Kidney epithelial cell (primary cell): Measurements from ENCODE around the gene SLC8A1. TPM values are rescaled to one million over a fixed set of nuclear protein-coding genes. Genes with fewer than 3 reads are reported as not detected.

Source experiments
- DNase-seq: peaks from one replicate; pipeline ENCODE4 v3.0.0-alpha.2; 2010; ENCODE audit warnings: low read depth
- H3K27me3 ChIP-seq: 2 replicates; pipeline ENCODE4 v1.6.0; 2011; ENCODE audit warnings: low read length; ENCODE audit not compliant: control insufficient read depth, insufficient read depth
- H3K36me3 ChIP-seq: 2 replicates; pipeline ENCODE4 v1.5.1; 2011; ENCODE audit warnings: low read length; ENCODE audit not compliant: control insufficient read depth, insufficient read depth
- H3K4me3 ChIP-seq: 2 replicates; pipeline ENCODE4 v1.5.1; 2011; ENCODE audit warnings: low read depth, mild to moderate bottlenecking, control low read depth, low read length
- total RNA-seq: library from RNA; depleted of rRNA; stranded (reverse); fragments of >200 nt; gene quantifications from 2 replicates; pipeline ENCODE4 v1.2.3, GENCODE V29; 2015
- TF ChIP-seq, protein P1 (sequence below): IDR thresholded peaks from 2 replicates; pipeline ENCODE4 v1.5.1; 2011; ENCODE audit warnings: mild to moderate bottlenecking, moderate library complexity, low read length, control low read depth, inconsistent platforms; ENCODE audit not compliant: insufficient read depth, poor library complexity, severe bottlenecking

SLC8A1 gene
- total RNA-seq, 1 donor from 2014 or later, result 3.2 TPM

DNA sequence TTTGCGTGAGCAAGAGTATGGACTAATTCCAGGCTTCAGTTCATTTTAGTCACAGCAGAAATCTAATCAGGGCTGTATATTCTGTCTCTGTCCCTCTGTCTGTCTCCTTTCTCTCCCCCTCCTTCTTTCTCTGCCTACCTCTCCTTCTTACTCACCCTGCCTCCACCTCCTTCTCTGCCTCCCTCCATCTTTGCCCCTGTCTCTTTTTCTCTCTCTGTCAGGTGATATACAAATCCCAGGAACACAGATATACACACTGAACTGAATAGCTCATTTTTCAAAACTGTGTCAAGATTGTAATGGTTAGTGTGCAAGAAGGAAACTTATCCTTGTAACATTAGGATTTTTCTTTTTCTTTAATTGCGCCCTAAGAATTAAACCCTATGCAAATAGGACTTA, 32.5 kb downstream of the SLC8A1 start:
- Histone ChIP-seq H3K36me3 (no peaks in the 10 kb centered on the region), H3K4me3 (no peak overlapping the region), H3K27me3 (no peaks in the 10 kb centered on the region)
- TF ChIP-seq, protein P1, sequence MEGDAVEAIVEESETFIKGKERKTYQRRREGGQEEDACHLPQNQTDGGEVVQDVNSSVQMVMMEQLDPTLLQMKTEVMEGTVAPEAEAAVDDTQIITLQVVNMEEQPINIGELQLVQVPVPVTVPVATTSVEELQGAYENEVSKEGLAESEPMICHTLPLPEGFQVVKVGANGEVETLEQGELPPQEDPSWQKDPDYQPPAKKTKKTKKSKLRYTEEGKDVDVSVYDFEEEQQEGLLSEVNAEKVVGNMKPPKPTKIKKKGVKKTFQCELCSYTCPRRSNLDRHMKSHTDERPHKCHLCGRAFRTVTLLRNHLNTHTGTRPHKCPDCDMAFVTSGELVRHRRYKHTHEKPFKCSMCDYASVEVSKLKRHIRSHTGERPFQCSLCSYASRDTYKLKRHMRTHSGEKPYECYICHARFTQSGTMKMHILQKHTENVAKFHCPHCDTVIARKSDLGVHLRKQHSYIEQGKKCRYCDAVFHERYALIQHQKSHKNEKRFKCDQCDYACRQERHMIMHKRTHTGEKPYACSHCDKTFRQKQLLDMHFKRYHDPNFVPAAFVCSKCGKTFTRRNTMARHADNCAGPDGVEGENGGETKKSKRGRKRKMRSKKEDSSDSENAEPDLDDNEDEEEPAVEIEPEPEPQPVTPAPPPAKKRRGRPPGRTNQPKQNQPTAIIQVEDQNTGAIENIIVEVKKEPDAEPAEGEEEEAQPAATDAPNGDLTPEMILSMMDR, result no peak
- no peak for DNase-seq

DNA sequence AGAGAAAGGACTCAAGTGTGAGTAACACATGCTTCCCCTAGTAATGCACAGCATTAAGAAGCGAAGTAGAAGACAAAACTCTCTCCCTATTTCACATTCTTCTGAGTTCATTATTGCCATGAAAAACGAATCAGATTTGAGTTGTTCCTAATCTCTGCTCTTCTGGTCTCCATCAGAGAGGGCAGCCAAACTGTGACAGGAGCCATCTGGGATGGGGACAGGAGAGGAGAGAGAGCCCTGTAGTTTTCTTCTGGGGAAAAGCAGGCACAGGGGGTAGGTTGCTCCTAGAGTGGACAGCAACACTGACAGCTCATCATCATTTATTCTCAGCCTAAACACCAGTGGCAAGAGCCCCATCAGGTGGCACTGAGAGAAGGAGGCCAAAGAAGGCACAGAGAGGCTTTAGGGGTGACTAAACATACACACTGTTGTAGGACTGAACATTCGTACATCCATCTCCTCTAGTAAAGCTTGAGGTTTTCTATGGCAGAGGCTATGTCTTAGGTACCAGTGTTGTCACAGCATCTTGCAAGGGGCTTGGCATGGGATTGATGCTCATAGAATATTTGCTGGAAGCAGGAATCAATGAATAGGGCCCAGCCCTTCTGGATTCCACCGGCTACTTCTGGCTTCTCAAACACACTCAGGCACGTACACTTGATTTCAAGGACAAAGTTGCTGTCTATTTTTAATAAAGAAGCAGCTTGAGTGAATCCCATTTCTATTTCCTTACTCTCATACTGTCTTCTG, 33.1 kb downstream of the SLC8A1 start:
- DNase-seq, result no peak
- H3K36me3 ChIP-seq, result no peaks in the 10 kb centered on the region
- TF ChIP-seq, protein P1, result no peak
- no peaks in the 10 kb centered on the region for H3K27me3 ChIP-seq
- no peak overlapping the region for H3K4me3 ChIP-seq

- H3K27me3 ChIP-seq, result no peaks in the 10 kb centered on the region
- TF ChIP-seq, protein P1, result no peak
- no peak for DNase-seq
- no peak overlapping the region for H3K4me3 ChIP-seq
- H3K36me3 ChIP-seq, result no peaks in the 10 kb centered on the region
These were observed 35.4 kb downstream of the SLC8A1 start for GRCh38 chr2:40416486-40416885.

DNA sequence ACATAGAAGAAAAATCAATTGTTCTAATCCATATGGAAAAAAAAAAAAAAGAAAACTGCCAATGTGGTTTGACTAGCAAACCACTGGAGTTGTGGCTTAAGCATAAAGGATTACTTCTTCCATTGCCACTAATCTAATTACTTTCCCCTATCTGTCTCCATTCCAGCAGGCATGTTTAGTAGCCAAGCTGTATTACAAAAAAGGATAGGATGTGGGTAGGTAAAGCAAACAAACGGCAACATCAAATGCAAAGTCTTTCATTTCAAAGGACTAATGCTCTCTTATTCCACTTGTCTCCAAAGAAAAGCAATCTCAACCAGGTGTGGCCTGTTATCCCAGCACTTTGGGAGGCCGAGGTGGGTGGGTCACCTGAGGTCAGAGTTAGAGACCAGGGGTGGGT, 36.5 kb downstream of the SLC8A1 start:
- no peaks in the 10 kb centered on the region for H3K27me3 ChIP-seq

DNA sequence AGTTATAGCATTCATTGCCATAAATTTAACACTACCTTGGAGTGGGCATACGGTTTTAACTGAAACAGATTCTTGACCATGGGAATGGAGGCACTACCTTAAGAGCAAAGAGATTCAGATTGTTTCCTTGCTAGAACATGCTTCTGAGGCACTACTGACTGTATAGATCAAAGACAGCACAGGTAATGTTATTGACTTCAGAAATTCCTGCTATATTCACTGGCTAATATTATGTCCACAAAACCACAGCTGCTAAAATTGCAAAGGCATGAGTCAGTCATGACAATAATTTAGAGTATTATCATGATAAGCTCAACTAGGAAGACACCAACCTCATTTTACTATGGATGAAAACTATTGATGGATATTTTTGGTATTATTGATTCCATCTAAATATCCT, 39.4 kb downstream of the SLC8A1 start:
- H3K4me3 ChIP-seq, result no peak overlapping the region
- H3K36me3 ChIP-seq, result no peaks in the 10 kb centered on the region
- TF ChIP-seq, protein P1, result no peak
- no peaks in the 10 kb centered on the region for H3K27me3 ChIP-seq
- no peak for DNase-seq

More for the DNA sequence above, 36.5 kb downstream of the SLC8A1 start:
- H3K36me3 ChIP-seq, result no peaks in the 10 kb centered on the region
- TF ChIP-seq, protein P1, result no peak
- no peak for DNase-seq
- H3K4me3 ChIP-seq, result no peak overlapping the region

DNA sequence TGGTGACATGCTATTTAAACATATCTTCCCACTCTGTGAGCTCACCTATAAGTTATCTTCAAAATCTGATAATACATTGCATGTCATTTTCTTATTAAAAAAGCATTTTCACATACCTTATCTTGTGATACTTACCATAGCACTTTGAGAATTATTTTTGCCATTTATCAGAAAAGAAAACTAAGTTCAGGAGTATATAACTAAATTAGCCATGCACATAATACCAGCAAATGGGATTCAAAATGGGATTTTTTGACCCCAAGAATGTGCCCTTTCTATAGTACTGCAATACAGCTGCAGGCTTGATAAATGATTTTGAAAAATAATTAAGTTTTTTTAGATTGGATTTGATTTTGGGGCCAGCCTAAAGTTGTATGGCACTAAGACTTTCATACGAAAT, 41.2 kb downstream of the SLC8A1 start:
- TF ChIP-seq, protein P1, result no peak
- Histone ChIP-seq H3K4me3 (no peak overlapping the region), H3K36me3 (no peaks in the 10 kb centered on the region), H3K27me3 (no peaks in the 10 kb centered on the region)
- no peak for DNase-seq
